COR-L47 (cell line): Measurements from ENCODE around the gene TRABD.

Experiments
- DNase-seq: peaks from one replicate; lab custom pipeline; 2025; lab: John Stamatoyannopoulos, UW

Gene TRABD

DNA sequence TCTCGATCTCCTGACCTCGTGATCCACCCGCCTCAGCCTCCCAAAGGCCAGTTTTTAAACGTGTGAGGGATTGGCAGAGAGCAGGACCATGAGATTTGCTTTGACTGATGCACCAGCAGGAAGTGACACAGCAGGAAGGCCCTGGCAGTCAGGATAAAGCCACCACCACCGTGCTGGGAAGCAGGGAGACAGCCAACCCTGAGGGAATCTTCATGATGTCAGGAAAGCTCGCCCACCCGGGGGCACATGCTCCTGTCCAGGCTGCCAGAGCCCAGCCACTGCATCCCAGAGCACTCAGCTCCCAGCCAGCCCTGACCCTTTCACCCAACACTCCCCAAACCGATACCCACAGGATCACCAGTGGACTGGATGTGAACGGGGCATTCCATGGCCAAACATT, 53.0 kb downstream of the TRABD start:
- no peak for DNase-seq

DNA sequence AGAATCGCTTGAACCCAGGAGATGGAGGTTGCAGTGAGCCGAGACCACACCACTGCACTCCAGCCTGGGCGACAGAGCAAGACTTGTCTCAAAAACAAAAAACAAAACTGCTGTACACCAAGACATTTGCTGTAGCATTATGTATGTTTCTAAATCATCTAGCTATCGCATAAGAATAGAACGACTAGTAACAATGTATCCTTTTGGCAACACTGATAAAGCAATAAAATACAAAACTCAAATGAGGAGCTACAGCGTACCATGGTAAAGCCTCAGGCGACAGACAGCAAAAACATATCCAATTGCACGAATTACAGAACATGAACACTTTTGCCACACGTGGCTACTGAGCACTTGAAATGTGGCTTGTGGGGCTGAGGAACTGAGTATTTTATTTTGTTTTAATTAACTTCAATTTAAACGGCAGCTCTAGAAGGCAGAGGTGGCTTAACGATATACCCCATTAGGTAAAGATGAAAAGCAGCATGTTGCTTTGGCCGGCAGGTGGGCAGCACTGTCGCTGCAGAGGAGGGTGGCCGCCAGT, 56.8 kb downstream of the TRABD start:
- no peak for DNase-seq

DNA sequence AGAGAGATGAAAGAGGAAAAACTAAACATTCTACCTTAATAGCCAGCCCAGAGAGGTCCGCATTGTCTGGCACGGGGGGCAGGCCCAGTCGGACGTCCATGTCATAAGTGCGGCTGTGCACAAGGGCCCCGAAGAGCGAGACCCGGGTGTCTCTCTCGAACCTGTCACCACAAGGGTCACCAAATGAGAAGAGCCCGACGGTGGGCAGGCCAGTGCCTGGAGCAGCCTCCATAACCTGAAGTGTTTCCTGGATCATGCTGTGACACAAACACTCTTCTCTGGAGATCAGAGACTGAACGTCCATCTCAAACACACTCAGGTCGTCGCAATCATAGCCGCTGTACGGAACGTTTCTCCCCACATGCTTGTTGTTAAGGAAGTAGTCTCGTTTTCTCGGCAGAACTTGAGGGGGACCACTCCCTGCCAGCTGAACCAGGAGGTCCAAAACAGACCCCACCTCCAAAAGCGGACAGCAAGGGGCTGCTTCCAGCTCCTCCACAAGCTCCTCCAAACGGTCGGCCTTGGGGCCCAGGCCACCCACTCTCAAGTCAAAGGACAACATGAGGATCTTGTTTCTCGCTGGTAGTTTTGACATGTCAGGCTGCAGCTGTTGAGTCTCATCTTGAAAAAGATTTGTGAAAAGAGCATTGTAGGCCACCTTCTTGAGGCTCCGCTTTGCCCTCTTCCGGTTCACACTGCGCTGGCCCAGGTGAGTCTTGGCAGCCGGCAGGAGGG, 58.1 kb downstream of the TRABD start:
- no peak for DNase-seq

- peak; percentile 88 for DNase-seq
Observed at GRCh38 chr22:50244420-50245213, 58.9 kb downstream of the TRABD start, which contains the start of gene TUBGCP6. TUBGCP6 (minus strand) TSS chr22:50245023; CDS start chr22:50244459, 564 bp downstream.

GRCh38 chr22:50245214-50246072, 59.7 kb downstream of the TRABD start:
- DNase-seq: no peak

DNA sequence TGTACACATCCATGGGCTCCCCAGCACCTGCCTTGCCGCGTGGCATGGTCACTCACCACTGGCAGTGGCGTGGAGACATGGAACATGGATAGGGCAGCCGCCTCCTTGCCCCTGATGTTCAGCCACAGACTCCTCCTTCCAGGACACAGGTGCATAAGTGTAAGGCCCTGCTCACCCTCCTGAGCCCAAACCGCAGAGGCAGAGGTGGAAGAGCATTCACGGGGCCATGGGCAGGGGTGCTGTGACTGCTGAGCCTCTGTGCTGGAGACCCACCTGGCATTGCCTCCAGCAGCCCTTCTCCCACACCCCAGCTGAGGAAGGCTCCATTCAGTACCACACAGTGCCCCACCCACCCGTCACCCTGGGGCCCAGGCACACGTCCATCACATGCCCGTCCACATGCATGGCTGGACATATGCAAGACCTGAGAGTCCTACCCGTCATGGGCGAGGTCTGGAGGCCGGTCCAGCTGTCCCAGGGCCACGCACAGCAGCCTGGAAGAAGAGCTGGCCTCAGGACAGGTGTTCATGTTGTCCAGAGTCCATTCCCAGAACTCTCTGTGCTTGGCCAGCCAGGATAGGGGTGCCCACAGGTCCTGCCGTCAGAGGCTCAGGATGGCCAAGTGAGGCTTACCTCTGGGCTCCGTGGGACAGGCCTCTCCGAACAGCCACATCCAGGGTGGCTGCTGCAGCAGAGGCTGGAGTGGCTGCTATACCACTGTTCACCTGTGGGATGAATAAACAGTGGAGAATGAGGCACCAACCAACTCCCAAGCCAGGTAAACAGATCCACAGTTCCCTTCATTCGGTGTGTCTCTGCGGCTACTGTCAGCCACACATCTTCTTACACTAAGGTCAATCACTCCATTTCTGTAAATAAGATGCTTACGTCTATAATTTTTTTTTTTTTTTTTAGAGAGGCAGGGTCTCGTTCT, 60.8 kb downstream of the TRABD start:
- DNase-seq: no peak

GRCh38 chr22:50247748-50248147, 62.0 kb downstream of the TRABD start:
- peak; percentile 95 for DNase-seq

GRCh38 chr22:50248196-50249081, 62.7 kb downstream of the TRABD start:
- DNase-seq: no peak
